Measurements from ENCODE around the gene SERP1. TPM values are rescaled to one million over a fixed set of nuclear protein-coding genes. Genes with fewer than 3 reads are reported as not detected.

Gene SERP1
- total RNA-seq, 1 donor from 2014 or later, result 49.1 TPM

GRCh38 chr3:150564243-150564642 is 17.9 kb upstream of the SERP1 start:
- no peaks in the 10 kb centered on the region for H3K4me1 ChIP-seq (ENCODE audit: control insufficient read depth in 3 of 3, insufficient read depth in 3 of 3, low read length in 3 of 3)

GRCh38 chr3:150557725-150558124 is 11.4 kb upstream of the SERP1 start:
- Histone ChIP-seq H3K4me1 (ENCODE audit: control insufficient read depth in 3 of 3, insufficient read depth in 3 of 3, low read length in 3 of 3) (no peaks in the 10 kb centered on the region), H3K9ac (ENCODE audit: low read depth in 1 of 3, low read length in 3 of 3) (no peak overlapping the region), H3K9me3 (ENCODE audit: control insufficient read depth in 3 of 3, low read length in 3 of 3) (no peaks in the 10 kb centered on the region), H3K27me3 (ENCODE audit: control insufficient read depth in 3 of 3, insufficient read depth in 3 of 3, low read length in 3 of 3) (no peaks in the 10 kb centered on the region), H3K4me3 (ENCODE audit: low read length in 3 of 3) (no peak overlapping the region), H3K36me3 (ENCODE audit: control insufficient read depth in 3 of 3, insufficient read depth in 3 of 3, low read length in 3 of 3) (peaks cover 3 to 18% (median 11%) of the 10 kb centered on the region in 3 donors), H3K27ac (ENCODE audit: low read depth, low read length) (no peak overlapping the region)

More at GRCh38 chr3:150564243-150564642, 17.9 kb upstream of the SERP1 start:
- no peaks in the 10 kb centered on the region for H3K9me3 ChIP-seq (ENCODE audit: control insufficient read depth in 3 of 3, low read length in 3 of 3)
- H3K9ac ChIP-seq (ENCODE audit: low read depth in 1 of 3, low read length in 3 of 3), result no peak overlapping the region
- no peak overlapping the region for H3K4me3 ChIP-seq (ENCODE audit: low read length in 3 of 3)
- H3K27ac ChIP-seq (ENCODE audit: low read depth, low read length), result no peak overlapping the region
- peaks cover 7 to 26% (median 23%) of the 10 kb centered on the region in 3 donors for H3K36me3 ChIP-seq (ENCODE audit: control insufficient read depth in 3 of 3, insufficient read depth in 3 of 3, low read length in 3 of 3)
- H3K27me3 ChIP-seq (ENCODE audit: control insufficient read depth in 3 of 3, insufficient read depth in 3 of 3, low read length in 3 of 3), result no peaks in the 10 kb centered on the region

- H3K9ac ChIP-seq (ENCODE audit: low read depth in 1 of 3, low read length in 3 of 3), result peak overlapping the region in 1 of 3 donors; percentile 10
- no peak overlapping the region for H3K4me3 ChIP-seq (ENCODE audit: low read length in 3 of 3)
- peaks cover 3 to 16% (median 15%) of the 10 kb centered on the region in 3 donors for H3K36me3 ChIP-seq (ENCODE audit: control insufficient read depth in 3 of 3, insufficient read depth in 3 of 3, low read length in 3 of 3)
- H3K27me3 ChIP-seq (ENCODE audit: control insufficient read depth in 3 of 3, insufficient read depth in 3 of 3, low read length in 3 of 3), result no peaks in the 10 kb centered on the region
- no peaks in the 10 kb centered on the region for H3K4me1 ChIP-seq (ENCODE audit: control insufficient read depth in 3 of 3, insufficient read depth in 3 of 3, low read length in 3 of 3)
- H3K27ac ChIP-seq (ENCODE audit: low read depth, low read length), result no peak overlapping the region
- H3K9me3 ChIP-seq (ENCODE audit: control insufficient read depth in 3 of 3, low read length in 3 of 3), result no peaks in the 10 kb centered on the region
Observed at GRCh38 chr3:150556792-150557191, 10.5 kb upstream of the SERP1 start.

- no peaks in the 10 kb centered on the region for H3K27me3 ChIP-seq (ENCODE audit: control insufficient read depth in 3 of 3, insufficient read depth in 3 of 3, low read length in 3 of 3)
- H3K9me3 ChIP-seq (ENCODE audit: control insufficient read depth in 3 of 3, low read length in 3 of 3), result no peaks in the 10 kb centered on the region
Observed at GRCh38 chr3:150555859-150556436, 9.7 kb upstream of the SERP1 start.

GRCh38 chr3:150547045-150547741 is 897 bp upstream of the SERP1 start:
- Histone ChIP-seq H3K4me3 (ENCODE audit: low read length in 3 of 3) (peak overlapping the region; percentile 65 to 99 (median 77)), H3K36me3 (ENCODE audit: control insufficient read depth in 3 of 3, insufficient read depth in 3 of 3, low read length in 3 of 3) (peaks cover 0 to 10% (median 2%) of the 10 kb centered on the region in 3 donors), H3K4me1 (ENCODE audit: control insufficient read depth in 3 of 3, insufficient read depth in 3 of 3, low read length in 3 of 3) (peaks cover 6 to 21% (median 15%) of the 10 kb centered on the region in 3 donors), H3K9ac (ENCODE audit: low read depth in 1 of 3, low read length in 3 of 3) (peak overlapping the region; percentile 82 to 98 (median 88)), H3K27me3 (ENCODE audit: control insufficient read depth in 3 of 3, insufficient read depth in 3 of 3, low read length in 3 of 3) (no peaks in the 10 kb centered on the region), H3K27ac (ENCODE audit: low read depth, low read length) (peak overlapping the region; percentile 97), H3K9me3 (ENCODE audit: control insufficient read depth in 3 of 3, low read length in 3 of 3) (no peaks in the 10 kb centered on the region)

More at GRCh38 chr3:150555859-150556436, 9.7 kb upstream of the SERP1 start:
- Histone ChIP-seq H3K4me1 (ENCODE audit: control insufficient read depth in 3 of 3, insufficient read depth in 3 of 3, low read length in 3 of 3) (no peaks in the 10 kb centered on the region), H3K9ac (ENCODE audit: low read depth in 1 of 3, low read length in 3 of 3) (no peak overlapping the region), H3K36me3 (ENCODE audit: control insufficient read depth in 3 of 3, insufficient read depth in 3 of 3, low read length in 3 of 3) (peaks cover 3 to 16% (median 15%) of the 10 kb centered on the region in 3 donors), H3K4me3 (ENCODE audit: low read length in 3 of 3) (no peak overlapping the region), H3K27ac (ENCODE audit: low read depth, low read length) (no peak overlapping the region)

GRCh38 chr3:150545419-150546225 is 674 bp downstream of the SERP1 start:
- Histone ChIP-seq H3K27ac (ENCODE audit: low read depth, low read length) (peak overlapping the region; percentile 97), H3K36me3 (ENCODE audit: control insufficient read depth in 3 of 3, insufficient read depth in 3 of 3, low read length in 3 of 3) (peaks cover 0 to 10% (median 2%) of the 10 kb centered on the region in 3 donors), H3K4me3 (ENCODE audit: low read length in 3 of 3) (peak overlapping the region; percentile 86 to 93 (median 93)), H3K4me1 (ENCODE audit: control insufficient read depth in 3 of 3, insufficient read depth in 3 of 3, low read length in 3 of 3) (peaks cover 6 to 21% (median 15%) of the 10 kb centered on the region in 3 donors), H3K27me3 (ENCODE audit: control insufficient read depth in 3 of 3, insufficient read depth in 3 of 3, low read length in 3 of 3) (no peaks in the 10 kb centered on the region), H3K9ac (ENCODE audit: low read depth in 1 of 3, low read length in 3 of 3) (peak overlapping the region; percentile 93 to 98 (median 96)), H3K9me3 (ENCODE audit: control insufficient read depth in 3 of 3, low read length in 3 of 3) (no peaks in the 10 kb centered on the region)

GRCh38 chr3:150544726-150545125 is 1.6 kb downstream of the SERP1 start:
- H3K9me3 ChIP-seq (ENCODE audit: control insufficient read depth in 3 of 3, low read length in 3 of 3), result no peaks in the 10 kb centered on the region
- peak overlapping the region; percentile 97 for H3K27ac ChIP-seq (ENCODE audit: low read depth, low read length)
- peaks cover 6 to 21% (median 15%) of the 10 kb centered on the region in 3 donors for H3K4me1 ChIP-seq (ENCODE audit: control insufficient read depth in 3 of 3, insufficient read depth in 3 of 3, low read length in 3 of 3)
- peaks cover 0 to 10% (median 2%) of the 10 kb centered on the region in 3 donors for H3K36me3 ChIP-seq (ENCODE audit: control insufficient read depth in 3 of 3, insufficient read depth in 3 of 3, low read length in 3 of 3)
- peak overlapping the region; percentile 93 to 98 (median 96) for H3K9ac ChIP-seq (ENCODE audit: low read depth in 1 of 3, low read length in 3 of 3)
- H3K4me3 ChIP-seq (ENCODE audit: low read length in 3 of 3), result peak overlapping the region in 2 of 3 donors; percentile 29 to 93
- H3K27me3 ChIP-seq (ENCODE audit: control insufficient read depth in 3 of 3, insufficient read depth in 3 of 3, low read length in 3 of 3), result no peaks in the 10 kb centered on the region

GRCh38 chr3:150544041-150544440 is 2.3 kb downstream of the SERP1 start:
- Histone ChIP-seq H3K4me3 (ENCODE audit: low read length in 3 of 3) (no peak overlapping the region), H3K9me3 (ENCODE audit: control insufficient read depth in 3 of 3, low read length in 3 of 3) (no peaks in the 10 kb centered on the region), H3K36me3 (ENCODE audit: control insufficient read depth in 3 of 3, insufficient read depth in 3 of 3, low read length in 3 of 3) (peaks cover 0 to 10% (median 2%) of the 10 kb centered on the region in 3 donors), H3K9ac (ENCODE audit: low read depth in 1 of 3, low read length in 3 of 3) (no peak overlapping the region), H3K27ac (ENCODE audit: low read depth, low read length) (no peak overlapping the region), H3K4me1 (ENCODE audit: control insufficient read depth in 3 of 3, insufficient read depth in 3 of 3, low read length in 3 of 3) (peaks cover 6 to 21% (median 15%) of the 10 kb centered on the region in 3 donors), H3K27me3 (ENCODE audit: control insufficient read depth in 3 of 3, insufficient read depth in 3 of 3, low read length in 3 of 3) (no peaks in the 10 kb centered on the region)

- peaks cover 0 to 10% (median 2%) of the 10 kb centered on the region in 3 donors for H3K36me3 ChIP-seq (ENCODE audit: control insufficient read depth in 3 of 3, insufficient read depth in 3 of 3, low read length in 3 of 3)
- no peak overlapping the region for H3K27ac ChIP-seq (ENCODE audit: low read depth, low read length)
- peaks cover 6 to 21% (median 15%) of the 10 kb centered on the region in 3 donors for H3K4me1 ChIP-seq (ENCODE audit: control insufficient read depth in 3 of 3, insufficient read depth in 3 of 3, low read length in 3 of 3)
- no peak overlapping the region for H3K4me3 ChIP-seq (ENCODE audit: low read length in 3 of 3)
- H3K9me3 ChIP-seq (ENCODE audit: control insufficient read depth in 3 of 3, low read length in 3 of 3), result no peaks in the 10 kb centered on the region
- no peaks in the 10 kb centered on the region for H3K27me3 ChIP-seq (ENCODE audit: control insufficient read depth in 3 of 3, insufficient read depth in 3 of 3, low read length in 3 of 3)
- H3K9ac ChIP-seq (ENCODE audit: low read depth in 1 of 3, low read length in 3 of 3), result no peak overlapping the region
Observed at GRCh38 chr3:150543531-150543930, 2.8 kb downstream of the SERP1 start.

Measured in skeletal muscle tissue (tissue), 4 donors.